HUES48 (cell line): ENCODE measurements around the gene ZNF567.
A peak's percentile ranks its signal among the peaks of the same experiment; 100 is the strongest.
"Not testable (repeated sequence)": the region's sequence is repeated elsewhere in the genome, so short reads cannot be mapped to it uniquely, and the experiment has no call there.

Experiments used
- H3K27ac ChIP-seq: one replicate; pipeline ENCODE4 v1.7.0; 2013; ENCODE audit warnings: low read depth, low read length, inconsistent platforms
- H3K27me3 ChIP-seq: 2 replicates; pipeline ENCODE4 v1.6.1; 2013; ENCODE audit warnings: mild to moderate bottlenecking, low read length; ENCODE audit not compliant: control insufficient read depth, insufficient read depth
- H3K36me3 ChIP-seq: 2 replicates; pipeline ENCODE4 v1.6.1; 2013; ENCODE audit warnings: low read length; ENCODE audit not compliant: control insufficient read depth, insufficient read depth
- H3K4me1 ChIP-seq: 2 replicates; pipeline ENCODE4 v1.6.1; 2013; ENCODE audit warnings: mild to moderate bottlenecking, low read length; ENCODE audit not compliant: control insufficient read depth, insufficient read depth
- H3K4me3 ChIP-seq: 2 replicates; pipeline ENCODE4 v1.5.1; 2013; ENCODE audit warnings: mild to moderate bottlenecking, low read depth, low read length
- H3K9ac ChIP-seq: 2 replicates; pipeline ENCODE4 v1.6.1; 2013; ENCODE audit warnings: mild to moderate bottlenecking, low read depth, low read length, moderate library complexity
- H3K9me3 ChIP-seq: 2 replicates; pipeline ENCODE4 v1.6.1; 2013; ENCODE audit warnings: low read length; ENCODE audit not compliant: control insufficient read depth, insufficient read depth

ZNF567 gene

DNA sequence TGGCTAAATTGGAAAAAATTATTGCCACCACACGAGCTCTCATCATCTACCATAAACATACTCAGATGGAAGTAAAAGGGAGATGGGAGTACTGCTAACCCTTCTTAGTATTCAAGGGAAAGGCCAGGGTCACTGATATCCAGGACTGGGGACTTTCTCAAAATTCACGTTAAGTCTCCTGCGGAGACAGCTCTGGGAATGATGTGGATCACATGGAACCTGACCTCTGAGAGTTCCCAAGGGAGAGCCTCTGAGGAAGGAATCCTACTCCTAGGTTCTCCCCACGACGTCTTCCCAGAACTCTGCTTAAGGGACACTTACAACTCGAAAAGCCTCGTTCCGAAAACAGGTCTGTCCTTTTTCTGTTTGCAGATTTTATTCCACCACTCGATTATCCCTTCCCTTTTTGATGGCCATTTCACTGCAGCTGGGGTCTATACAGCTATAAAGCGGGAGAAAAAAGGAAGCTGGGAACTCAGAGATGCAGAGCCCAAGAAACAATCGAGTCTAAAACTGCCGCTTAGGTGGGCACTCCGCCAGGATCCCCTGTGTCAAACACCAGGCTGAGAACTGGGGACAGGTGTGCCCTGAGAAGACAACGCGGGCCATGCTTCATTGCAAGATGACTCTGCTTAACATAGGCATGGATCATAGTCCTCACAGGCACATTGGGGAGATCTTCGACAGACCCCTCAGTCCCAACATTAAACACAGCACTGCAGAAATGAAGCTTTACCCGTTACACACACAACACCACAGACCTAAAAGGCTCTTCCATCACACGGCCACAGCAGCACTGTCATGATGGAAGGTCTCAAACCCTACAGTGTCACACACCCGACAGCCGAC lies 823 bp upstream of the ZNF567 start:
- Histone ChIP-seq H3K4me3 (peak overlapping the region; percentile 97), H3K4me1 (no peaks in the 10 kb centered on the region), H3K27ac (no peak overlapping the region), H3K9ac (peak overlapping the region; percentile 55; the same call in 1 of the 2 replicates), H3K36me3 (peaks cover 25% of the 10 kb centered on the region), H3K9me3 (peaks cover 19% of the 10 kb centered on the region), H3K27me3 (no peaks in the 10 kb centered on the region)

DNA sequence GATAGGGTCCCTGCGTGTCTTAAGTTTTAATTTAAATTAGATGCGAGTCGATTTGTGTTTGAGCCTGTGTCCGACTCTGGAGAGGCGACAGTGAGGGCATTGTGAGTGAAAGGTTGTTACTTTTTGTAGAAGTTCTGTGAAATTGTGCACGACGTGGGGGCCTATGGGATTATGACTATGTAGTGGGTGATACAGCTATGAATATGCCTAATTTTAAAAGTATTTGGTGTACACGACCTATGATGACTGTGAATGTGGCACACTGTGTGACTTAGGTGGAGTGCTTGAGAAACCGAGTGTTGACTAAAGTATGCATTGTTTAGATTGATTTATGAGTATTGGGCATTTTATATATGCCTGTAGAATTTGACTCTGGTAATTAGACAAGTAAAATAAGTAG lies 646 bp downstream of the ZNF567 start:
- Histone ChIP-seq H3K36me3 (peaks cover 40% of the 10 kb centered on the region), H3K4me3 (peak overlapping the region; percentile 97), H3K9me3 (peaks cover 20% of the 10 kb centered on the region), H3K27me3 (no peaks in the 10 kb centered on the region), H3K4me1 (no peaks in the 10 kb centered on the region), H3K27ac (no peak overlapping the region), H3K9ac (peak overlapping the region; percentile 93)

DNA sequence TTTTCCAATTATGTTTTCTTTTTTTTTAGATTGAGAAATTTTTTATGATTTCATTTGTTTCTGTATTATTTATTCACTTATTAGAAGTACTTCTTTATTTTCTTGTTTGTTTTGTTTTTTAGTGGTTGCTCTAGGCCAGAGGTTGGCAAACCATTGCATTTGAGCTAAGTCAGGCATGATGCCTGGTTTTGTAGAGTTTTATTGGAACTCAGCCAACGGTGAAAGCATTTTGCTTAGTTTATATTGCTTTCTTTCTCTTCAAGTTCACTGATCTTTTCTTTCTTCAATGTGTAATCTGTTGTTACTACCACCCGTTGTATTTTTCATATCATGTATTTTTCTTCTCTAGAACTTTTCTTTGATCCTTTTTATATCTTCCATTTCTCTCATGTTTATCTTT lies 19.7 kb downstream of the ZNF567 start:
- no peak overlapping the region for H3K4me3 ChIP-seq
- H3K9ac ChIP-seq: no peak overlapping the region
- H3K27ac ChIP-seq: no peak overlapping the region
- H3K27me3 ChIP-seq: no peaks in the 10 kb centered on the region
- peaks cover 36% of the 10 kb centered on the region for H3K36me3 ChIP-seq
- no peaks in the 10 kb centered on the region for H3K4me1 ChIP-seq
- H3K9me3 ChIP-seq: peaks cover 83% of the 10 kb centered on the region

GRCh38 chr19:36709423-36709822 lies 22.0 kb downstream of the ZNF567 start:
- Histone ChIP-seq H3K27me3 (no peaks in the 10 kb centered on the region), H3K27ac (no peak overlapping the region), H3K9me3 (peaks cover 90% of the 10 kb centered on the region), H3K4me1 (no peaks in the 10 kb centered on the region), H3K36me3 (peaks cover 53% of the 10 kb centered on the region), H3K9ac (no peak overlapping the region), H3K4me3 (no peak overlapping the region)

DNA sequence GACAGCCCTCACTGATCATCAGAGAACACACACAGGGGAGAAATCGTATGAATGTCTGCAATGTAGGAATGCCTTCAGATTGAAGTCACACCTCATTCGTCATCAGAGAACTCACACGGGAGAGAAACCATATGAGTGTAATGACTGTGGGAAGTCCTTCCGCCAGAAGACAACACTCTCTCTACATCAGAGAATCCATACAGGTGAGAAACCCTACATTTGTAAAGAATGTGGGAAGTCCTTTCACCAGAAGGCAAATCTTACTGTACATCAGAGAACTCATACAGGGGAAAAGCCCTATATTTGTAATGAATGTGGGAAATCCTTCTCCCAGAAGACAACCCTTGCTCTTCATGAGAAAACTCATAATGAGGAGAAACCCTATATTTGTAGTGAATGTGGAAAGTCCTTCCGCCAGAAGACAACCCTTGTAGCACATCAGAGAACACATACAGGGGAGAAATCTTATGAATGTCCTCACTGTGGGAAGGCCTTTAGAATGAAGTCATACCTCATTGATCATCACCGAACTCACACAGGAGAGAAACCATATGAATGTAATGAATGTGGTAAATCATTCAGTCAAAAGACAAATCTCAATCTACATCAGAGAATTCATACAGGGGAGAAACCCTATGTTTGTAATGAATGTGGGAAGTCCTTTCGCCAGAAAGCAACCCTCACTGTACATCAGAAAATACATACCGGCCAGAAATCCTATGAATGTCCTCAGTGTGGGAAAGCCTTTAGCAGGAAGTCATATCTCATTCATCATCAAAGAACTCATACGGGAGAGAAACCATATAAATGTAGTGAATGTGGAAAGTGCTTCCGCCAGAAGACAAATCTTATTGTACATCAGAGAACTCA lies 32.5 kb downstream of the ZNF567 start:
- peak overlapping the region; percentile 35; the same call in 1 of the 2 replicates for H3K4me3 ChIP-seq
- H3K9ac ChIP-seq: no peak overlapping the region
- no peaks in the 10 kb centered on the region for H3K27me3 ChIP-seq
- no peak overlapping the region for H3K27ac ChIP-seq
- H3K9me3 ChIP-seq: peaks cover 86% of the 10 kb centered on the region
- no peaks in the 10 kb centered on the region for H3K4me1 ChIP-seq
- H3K36me3 ChIP-seq: peaks cover 68% of the 10 kb centered on the region

DNA sequence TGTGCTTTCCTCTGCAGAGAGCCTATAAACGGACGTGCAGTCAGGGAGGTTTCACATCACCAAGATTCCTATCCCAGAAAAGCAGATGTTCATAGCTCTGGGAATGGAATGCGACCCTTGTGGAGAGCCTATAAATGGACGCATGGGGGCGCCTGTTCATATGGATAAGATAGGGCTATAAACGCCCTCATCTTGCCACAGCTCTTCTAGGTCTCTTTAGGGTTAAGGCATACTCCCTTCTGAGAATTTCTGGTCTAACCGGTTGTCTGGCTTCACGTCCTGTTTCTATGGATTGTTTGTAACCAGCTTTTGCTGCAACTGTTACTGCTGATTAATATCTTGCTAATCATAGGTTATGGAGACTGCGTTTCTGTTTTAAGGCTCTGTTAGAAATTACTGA lies 48.8 kb downstream of the ZNF567 start:
- not testable (repeated sequence) for H3K27me3 ChIP-seq, H3K4me3 ChIP-seq, H3K27ac ChIP-seq, H3K36me3 ChIP-seq, H3K9ac ChIP-seq, H3K4me1 ChIP-seq
- H3K9me3 ChIP-seq: peaks cover 75% of the 10 kb centered on the region

DNA sequence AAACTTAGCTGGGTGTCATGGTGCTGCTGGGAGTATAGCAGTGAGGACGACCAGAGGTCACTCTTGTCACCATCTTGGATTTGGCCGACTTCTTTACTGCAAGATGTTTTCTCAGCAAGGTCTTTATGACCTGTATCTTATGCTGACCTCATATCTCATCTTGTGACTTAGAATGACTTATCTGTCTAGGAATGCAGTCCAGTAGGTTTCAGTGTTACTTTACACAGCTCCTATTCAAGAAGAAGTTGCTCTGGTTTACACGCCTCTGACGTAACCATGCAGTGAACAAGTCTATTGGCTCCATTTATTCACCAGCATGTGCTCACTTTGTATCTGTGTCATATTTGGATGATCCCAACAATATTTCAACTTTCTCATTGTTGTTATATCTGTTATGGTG lies 58.5 kb downstream of the ZNF567 start:
- H3K27me3 ChIP-seq: no peaks in the 10 kb centered on the region
- no peaks in the 10 kb centered on the region for H3K4me1 ChIP-seq
- peak overlapping the region; percentile 2; the same call in 1 of the 2 replicates for H3K4me3 ChIP-seq
- peaks cover 57% of the 10 kb centered on the region for H3K36me3 ChIP-seq
- H3K9ac ChIP-seq: no peak overlapping the region
- H3K9me3 ChIP-seq: peaks cover 77% of the 10 kb centered on the region
- no peak overlapping the region for H3K27ac ChIP-seq

GRCh38 chr19:36747750-36748149 lies 60.3 kb downstream of the ZNF567 start:
- peaks cover 91% of the 10 kb centered on the region for H3K9me3 ChIP-seq
- H3K9ac ChIP-seq: no peak overlapping the region
- peaks cover 75% of the 10 kb centered on the region for H3K36me3 ChIP-seq
- peak overlapping the region; percentile 23; the same call in 1 of the 2 replicates for H3K4me3 ChIP-seq
- no peak overlapping the region for H3K27ac ChIP-seq
- H3K4me1 ChIP-seq: no peaks in the 10 kb centered on the region
- no peaks in the 10 kb centered on the region for H3K27me3 ChIP-seq

DNA sequence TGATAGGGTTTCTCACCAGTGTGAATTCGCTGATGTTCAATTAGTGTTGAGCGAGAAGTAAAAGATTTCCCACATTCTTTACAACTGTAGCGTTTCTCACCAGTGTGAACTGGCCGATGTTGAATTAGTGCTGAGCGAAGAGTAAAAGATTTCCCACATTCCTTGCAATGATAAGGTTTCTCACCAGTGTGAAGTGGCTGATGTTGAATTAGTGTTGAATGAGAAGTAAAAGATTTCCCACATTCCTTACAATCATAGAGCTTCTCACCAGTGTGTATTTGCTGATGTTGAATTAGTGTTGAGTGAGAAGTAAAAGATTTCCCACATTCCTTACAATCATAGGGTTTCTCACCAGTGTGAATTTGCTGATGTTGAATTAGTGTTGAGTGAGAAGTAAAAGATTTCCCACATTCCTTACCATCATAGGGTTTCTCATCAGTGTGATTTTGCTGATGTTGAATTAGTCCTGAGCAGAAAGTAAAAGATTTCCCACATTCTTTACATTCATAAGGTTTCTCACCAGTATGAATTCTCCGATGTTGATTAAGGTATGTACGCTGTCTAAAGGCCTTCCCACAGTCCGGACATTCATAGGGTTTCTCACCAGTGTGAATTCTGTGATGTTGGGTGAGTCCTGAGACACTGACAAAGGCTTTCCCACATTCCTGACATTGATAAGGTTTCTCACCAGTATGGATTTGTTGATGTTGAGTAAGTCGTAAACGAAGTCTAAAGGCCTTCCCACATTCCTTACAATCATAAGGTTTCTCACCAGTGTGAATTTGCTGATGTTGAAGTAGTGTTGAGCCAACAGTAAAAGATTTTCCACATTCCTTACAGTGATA lies 61.2 kb downstream of the ZNF567 start:
- Histone ChIP-seq H3K9ac (no peak overlapping the region), H3K4me3 (peak overlapping the region; percentile 23), H3K9me3 (peaks cover 94% of the 10 kb centered on the region), H3K27me3 (no peaks in the 10 kb centered on the region), H3K4me1 (no peaks in the 10 kb centered on the region), H3K27ac (no peak overlapping the region), H3K36me3 (peaks cover 84% of the 10 kb centered on the region)

- not testable (repeated sequence) for H3K4me1 ChIP-seq, H3K27me3 ChIP-seq, H3K27ac ChIP-seq, H3K9ac ChIP-seq
- H3K9me3 ChIP-seq: peaks cover 97% of the 10 kb centered on the region
- peaks cover 92% of the 10 kb centered on the region for H3K36me3 ChIP-seq
- peak overlapping the region; percentile 23; the same call in 1 of the 2 replicates for H3K4me3 ChIP-seq
Measured at GRCh38 chr19:36749613-36750012, 62.2 kb downstream of the ZNF567 start.
